Liver (tissue), 9 donors: ENCODE results near the gene LRRC30. TPM values are rescaled to one million over a fixed set of nuclear protein-coding genes. Genes with fewer than 3 reads are reported as not detected.

Source experiments
- DNase-seq: peaks from one replicate; pipeline ENCODE4 v3.0.0-alpha.2; 2017; ENCODE audit warnings: low spot score
- H3K27ac ChIP-seq, 2 donors: one replicate each; pipeline ENCODE4 v1.7.0; 2013; ENCODE audit warnings: inconsistent platforms in 2 of 2, low read length in 2 of 2, control low read depth in 1 of 2, low read depth in 1 of 2, mild to moderate bottlenecking in 1 of 2
- H3K27me3 ChIP-seq, 4 donors: one replicate each; pipeline versions ENCODE4 v1.6.1 to v1.7.0; 2013; ENCODE audit warnings: low read length in 3 of 4, inconsistent platforms in 1 of 4, mild to moderate bottlenecking in 1 of 4, moderate library complexity in 1 of 4; ENCODE audit not compliant: control insufficient read depth in 4 of 4, insufficient read depth in 4 of 4
- H3K36me3 ChIP-seq, 4 donors: one replicate each; pipeline versions ENCODE4 v1.6.1 to v1.7.0; 2013; ENCODE audit warnings: low read length in 3 of 4, mild to moderate bottlenecking in 3 of 4, low read depth in 1 of 4, moderate library complexity in 1 of 4; ENCODE audit not compliant: control insufficient read depth in 4 of 4, insufficient read depth in 3 of 4
- H3K4me1 ChIP-seq, 4 donors: one replicate each; pipeline versions ENCODE4 v1.6.1 to v1.7.0; 2013; ENCODE audit warnings: low read length in 3 of 4, mild to moderate bottlenecking in 3 of 4, moderate library complexity in 1 of 4; ENCODE audit not compliant: control insufficient read depth in 4 of 4, insufficient read depth in 4 of 4
- H3K4me3 ChIP-seq, 3 donors: one replicate each; pipeline versions ENCODE4 v1.6.1 to v1.7.0; 2013; ENCODE audit warnings: low read length in 3 of 3, control low read depth in 1 of 3, low read depth in 1 of 3, mild to moderate bottlenecking in 1 of 3
- H3K9ac ChIP-seq, 2 donors: one replicate each; pipeline ENCODE4 v1.7.0; 2013; ENCODE audit warnings: low read length in 2 of 2, mild to moderate bottlenecking in 2 of 2, moderate library complexity in 2 of 2, control low read depth in 1 of 2, low read depth in 1 of 2
- H3K9me3 ChIP-seq, 4 donors: one replicate each; pipeline versions ENCODE4 v1.6.1 to v1.7.0; 2013; ENCODE audit warnings: low read length in 3 of 4; ENCODE audit not compliant: control insufficient read depth in 4 of 4
- ATF3 ChIP-seq: IDR thresholded peaks from 2 replicates; pipeline ENCODE4 v1.6.1; 2016; ENCODE audit warnings: antibody characterized with exemption
- EGR1 ChIP-seq, 2 donors: IDR thresholded peaks; 2 replicates each; pipeline ENCODE4 v1.6.1; 2016 to 2018; ENCODE audit warnings: antibody characterized with exemption in 2 of 2, low read depth in 2 of 2
- FOXA1 ChIP-seq: IDR thresholded peaks from 2 replicates; pipeline ENCODE4 v1.6.1; 2016; ENCODE audit warnings: antibody characterized with exemption
- FOXA2 ChIP-seq: IDR thresholded peaks from 2 replicates; pipeline ENCODE4 v1.6.1; 2016; ENCODE audit warnings: antibody characterized with exemption
- GABPA ChIP-seq, 2 donors: IDR thresholded peaks in 1 of 2; conservative IDR thresholded peaks in 1 of 2; 2 replicates each; pipeline ENCODE4 v1.6.1; 2016; ENCODE audit warnings: antibody characterized with exemption in 2 of 2, mild to moderate bottlenecking in 1 of 2, moderate library complexity in 1 of 2
- HNF4G ChIP-seq: IDR thresholded peaks from 2 replicates; pipeline ENCODE4 v1.6.1; 2016; ENCODE audit warnings: antibody characterized with exemption
- JUND ChIP-seq, 2 donors: IDR thresholded peaks; 2 replicates each; pipeline ENCODE4 v1.6.1; 2016; ENCODE audit warnings: antibody characterized with exemption in 2 of 2
- MAX ChIP-seq: IDR thresholded peaks from 2 replicates; pipeline ENCODE4 v1.6.1; 2016; ENCODE audit warnings: antibody characterized with exemption
- NR2F2 ChIP-seq: IDR thresholded peaks from 2 replicates; pipeline ENCODE4 v1.6.1; 2016; ENCODE audit warnings: antibody characterized with exemption
- RAD21 ChIP-seq, 2 donors: IDR thresholded peaks; 2 replicates each; pipeline ENCODE4 v1.6.1; 2016; ENCODE audit warnings: antibody characterized with exemption in 2 of 2, mild to moderate bottlenecking in 2 of 2
- RXRA ChIP-seq, 2 donors: IDR thresholded peaks; 2 replicates each; pipeline ENCODE4 v1.6.1; 2017 to 2018; ENCODE audit warnings: antibody characterized with exemption in 2 of 2, mild to moderate bottlenecking in 1 of 2
- SP1 ChIP-seq: IDR thresholded peaks from 2 replicates; pipeline ENCODE4 v1.6.1; 2018; ENCODE audit warnings: antibody characterized with exemption, mild to moderate bottlenecking
- TAF1 ChIP-seq: conservative IDR thresholded peaks from 2 replicates; pipeline ENCODE4 v1.6.1; 2016; ENCODE audit warnings: antibody characterized with exemption, mild to moderate bottlenecking
- YY1 ChIP-seq: IDR thresholded peaks from 2 replicates; pipeline ENCODE4 v1.6.1; 2016; ENCODE audit warnings: antibody characterized with exemption, mild to moderate bottlenecking
- ZBTB33 ChIP-seq: IDR thresholded peaks from 2 replicates; pipeline ENCODE4 v1.6.1; 2016; ENCODE audit warnings: antibody characterized with exemption
- WGBS: extraction: QIAGEN DNeasy Blood & Tissue Kit; methylation state at CpG from one replicate; pipeline ENCODE4 v1.1.7; 2013; 5-methylcytosine and 5-hydroxymethylcytosine counted together
- polyA plus RNA-seq, 2 donors: library from polyadenylated mRNA; stranded (reverse) in 1 of 2; unstranded in 1 of 2; fragments of 200-250 nt in 1 of 2; fragments of >200 nt in 1 of 2; fragmentation: Nextera tagmentation in 1 of 2; extraction: Ambion mirVana in 1 of 2; gene quantifications; one replicate each; pipeline versions ENCODE4 v1.2.1 to v1.2.3, GENCODE V29; 2013 to 2015
- total RNA-seq, 2 donors: library from RNA; depleted of rRNA; stranded (reverse); fragments of >200 nt; gene quantifications; one replicate each; pipeline ENCODE4 v1.2.3, GENCODE V29; 2014
- TF ChIP-seq, protein P1 (sequence below): IDR thresholded peaks from 2 replicates; pipeline ENCODE4 v1.6.1; 2016; ENCODE audit warnings: antibody characterized with exemption, mild to moderate bottlenecking
- TF ChIP-seq, protein P2 (sequence below): fragments of 150-350 bp; IDR thresholded peaks from 2 replicates; pipeline ENCODE4 v1.5.1; 2017; ENCODE audit warnings: improper control_type of control experiment, low read depth, low read length; ENCODE audit not compliant: missing input control
- donor health status: healthy.
- donor health status: healthy.
- donor health status: healthy.
- donor health status: healthy.
- donor health status: healthy.

The LRRC30 gene
- total and polyA plus RNA-seq, 4 donors: not detected

DNA sequence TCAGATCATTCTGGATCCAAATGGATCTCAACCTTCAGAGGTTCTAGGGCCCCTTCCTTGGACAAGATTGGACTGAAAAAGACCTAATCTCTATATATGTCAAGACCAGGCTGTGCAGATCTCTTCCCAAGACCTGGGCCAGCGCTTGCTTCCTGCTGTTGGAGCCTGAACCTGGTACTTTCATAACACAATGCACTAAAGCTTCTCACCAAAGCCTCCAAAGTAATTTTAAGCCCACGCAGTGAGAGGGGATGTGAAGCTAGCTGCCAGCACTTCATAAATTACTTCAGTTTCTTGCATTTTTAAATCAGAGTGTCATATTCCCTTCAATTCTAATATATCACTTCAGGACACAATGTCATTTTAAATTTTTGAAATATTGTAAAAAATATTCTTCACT lies 50.7 kb downstream of the LRRC30 start:
- no peak overlapping the region for H3K4me3 ChIP-seq
- no peaks in the 10 kb centered on the region for H3K9me3 ChIP-seq
- H3K9ac ChIP-seq: no peak overlapping the region
- H3K4me1 ChIP-seq: no peaks in the 10 kb centered on the region
- 91% methylated on average over 2 of the region's 2 CpGs for WGBS
- no peak for DNase-seq
- H3K27ac ChIP-seq: no peak overlapping the region
- TF ChIP-seq, protein P1, sequence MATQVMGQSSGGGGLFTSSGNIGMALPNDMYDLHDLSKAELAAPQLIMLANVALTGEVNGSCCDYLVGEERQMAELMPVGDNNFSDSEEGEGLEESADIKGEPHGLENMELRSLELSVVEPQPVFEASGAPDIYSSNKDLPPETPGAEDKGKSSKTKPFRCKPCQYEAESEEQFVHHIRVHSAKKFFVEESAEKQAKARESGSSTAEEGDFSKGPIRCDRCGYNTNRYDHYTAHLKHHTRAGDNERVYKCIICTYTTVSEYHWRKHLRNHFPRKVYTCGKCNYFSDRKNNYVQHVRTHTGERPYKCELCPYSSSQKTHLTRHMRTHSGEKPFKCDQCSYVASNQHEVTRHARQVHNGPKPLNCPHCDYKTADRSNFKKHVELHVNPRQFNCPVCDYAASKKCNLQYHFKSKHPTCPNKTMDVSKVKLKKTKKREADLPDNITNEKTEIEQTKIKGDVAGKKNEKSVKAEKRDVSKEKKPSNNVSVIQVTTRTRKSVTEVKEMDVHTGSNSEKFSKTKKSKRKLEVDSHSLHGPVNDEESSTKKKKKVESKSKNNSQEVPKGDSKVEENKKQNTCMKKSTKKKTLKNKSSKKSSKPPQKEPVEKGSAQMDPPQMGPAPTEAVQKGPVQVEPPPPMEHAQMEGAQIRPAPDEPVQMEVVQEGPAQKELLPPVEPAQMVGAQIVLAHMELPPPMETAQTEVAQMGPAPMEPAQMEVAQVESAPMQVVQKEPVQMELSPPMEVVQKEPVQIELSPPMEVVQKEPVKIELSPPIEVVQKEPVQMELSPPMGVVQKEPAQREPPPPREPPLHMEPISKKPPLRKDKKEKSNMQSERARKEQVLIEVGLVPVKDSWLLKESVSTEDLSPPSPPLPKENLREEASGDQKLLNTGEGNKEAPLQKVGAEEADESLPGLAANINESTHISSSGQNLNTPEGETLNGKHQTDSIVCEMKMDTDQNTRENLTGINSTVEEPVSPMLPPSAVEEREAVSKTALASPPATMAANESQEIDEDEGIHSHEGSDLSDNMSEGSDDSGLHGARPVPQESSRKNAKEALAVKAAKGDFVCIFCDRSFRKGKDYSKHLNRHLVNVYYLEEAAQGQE: no peak
- TF ChIP-seq FOXA2 (no peak), FOXA1 (no peak), YY1 (no peak), EGR1 (IDR thresholded peaks at IDR 0.05; ENCODE audit: low read depth in 2 of 2) (no peak), MAX (no peak), RAD21 (IDR thresholded peaks at IDR 0.05) (no peak), ATF3 (no peak), TAF1 (no peak), HNF4G (no peak), ZBTB33 (no peak), NR2F2 (no peak), SP1 (no peak), JUND (IDR thresholded peaks at IDR 0.05) (no peak), GABPA (IDR thresholded peaks at IDR 0.05 in 1 of 2, conservative IDR thresholded peaks at IDR 0.05 in 1 of 2) (no peak), RXRA (IDR thresholded peaks at IDR 0.05) (no peak)
- TF ChIP-seq, protein P2, sequence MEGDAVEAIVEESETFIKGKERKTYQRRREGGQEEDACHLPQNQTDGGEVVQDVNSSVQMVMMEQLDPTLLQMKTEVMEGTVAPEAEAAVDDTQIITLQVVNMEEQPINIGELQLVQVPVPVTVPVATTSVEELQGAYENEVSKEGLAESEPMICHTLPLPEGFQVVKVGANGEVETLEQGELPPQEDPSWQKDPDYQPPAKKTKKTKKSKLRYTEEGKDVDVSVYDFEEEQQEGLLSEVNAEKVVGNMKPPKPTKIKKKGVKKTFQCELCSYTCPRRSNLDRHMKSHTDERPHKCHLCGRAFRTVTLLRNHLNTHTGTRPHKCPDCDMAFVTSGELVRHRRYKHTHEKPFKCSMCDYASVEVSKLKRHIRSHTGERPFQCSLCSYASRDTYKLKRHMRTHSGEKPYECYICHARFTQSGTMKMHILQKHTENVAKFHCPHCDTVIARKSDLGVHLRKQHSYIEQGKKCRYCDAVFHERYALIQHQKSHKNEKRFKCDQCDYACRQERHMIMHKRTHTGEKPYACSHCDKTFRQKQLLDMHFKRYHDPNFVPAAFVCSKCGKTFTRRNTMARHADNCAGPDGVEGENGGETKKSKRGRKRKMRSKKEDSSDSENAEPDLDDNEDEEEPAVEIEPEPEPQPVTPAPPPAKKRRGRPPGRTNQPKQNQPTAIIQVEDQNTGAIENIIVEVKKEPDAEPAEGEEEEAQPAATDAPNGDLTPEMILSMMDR: no peak
- H3K27me3 ChIP-seq: peaks cover 0 to 2% (median 0%) of the 10 kb centered on the region in 4 donors
- no peaks in the 10 kb centered on the region for H3K36me3 ChIP-seq

Other genes with a start within 250 kb of the LRRC30 start
- under 1 TPM; 0.51 to 0.67 TPM for gene LAMA1, start 113.3 kb upstream of the LRRC30 start, total RNA-seq
- under 1 TPM; 0.05 to 0.35 TPM for gene LAMA1, start 113.3 kb upstream of the LRRC30 start, polyA plus RNA-seq